K562 (cell line): Measurements from ENCODE around the gene IRF6. TPM values are rescaled to one million over a fixed set of nuclear protein-coding genes. Genes with fewer than 3 reads are reported as not detected.
A peak's percentile ranks its signal among the peaks of the same experiment; 100 is the strongest.

Experiments used
- ATAC-seq: fragments of 200-7000 bp; cut with Tn5 transposase; 3 replicates; pipeline ENCODE4 v1.9.1; 2020; ENCODE audit warnings: moderate library complexity
- BruUV-seq: library from RNA; stranded (reverse); fragments of 400-500 nt; replicated peaks from 2 replicates; lab custom pipeline; 2021; lab: Mats Ljungman, UMichigan
- CTCF ChIA-PET: fragments of 300-600 bp; formaldehyde crosslinking; extraction: SDS; loops from one replicate; lab custom pipeline; 2021; ENCODE audit warnings: low intra/inter-chr PET ratio; lab: Yijun Ruan, JAX
- POLR2A ChIA-PET: fragments of 300-600, 350-650 bp; sonication (Branson Sonifier 250); formaldehyde crosslinking; extraction: SDS; loops from one replicate; lab custom pipeline; 2021; ENCODE audit warnings: antibody characterized with exemption, inconsistent platforms; lab: Yijun Ruan, JAX
- DNase-seq, 4 experiments: peaks; one replicate each; pipeline versions ENCODE4 v3.0.0 to v3.0.0-alpha.2; 2011 to 2018; ENCODE audit warnings: low spot score in 3 of 4, mixed read lengths in 3 of 4; ENCODE audit errors: extremely low read depth in 1 of 4
- FAIRE-seq: peaks from 2 replicates; lab custom pipeline; 2011; peaks lifted over from hg19 to GRCh38; lab: Jason Lieb, UNC
- H2AFZ ChIP-seq: 2 replicates; pipeline ENCODE4 v1.6.0; 2011; ENCODE audit warnings: low read depth, low read length, control low read depth, inconsistent platforms
- H3K27ac ChIP-seq: fragments of 200-600 bp; 3 replicates; pipeline ENCODE4 v1.8.0; 2011; ENCODE audit warnings: low read depth, mild to moderate bottlenecking, control low read depth, inconsistent platforms, low read length, moderate library complexity, mixed read lengths; ENCODE audit errors: extremely low read depth
- H3K27me3 ChIP-seq, 2 experiments: fragments of 300-600 bp in 1 of 2; 2 replicates in 1 of 2; 3 replicates in 1 of 2; pipeline versions ENCODE4 v1.6.0 to v1.8.0; 2011; ENCODE audit warnings: inconsistent platforms in 2 of 2, low read length in 2 of 2, mild to moderate bottlenecking in 1 of 2, mixed read lengths in 1 of 2, moderate library complexity in 1 of 2; ENCODE audit not compliant: control insufficient read depth in 2 of 2, insufficient read depth in 2 of 2
- H3K36me3 ChIP-seq: fragments of 300-600 bp; 3 replicates; pipeline ENCODE4 v1.8.0; 2011; ENCODE audit warnings: mild to moderate bottlenecking, low read length, inconsistent platforms; ENCODE audit not compliant: control insufficient read depth, insufficient read depth
- H3K4me1 ChIP-seq, 2 experiments: fragments of 200-600 bp in 1 of 2; replicated peaks in 1 of 2; 2 replicates in 1 of 2; 3 replicates in 1 of 2; pipeline versions ENCODE4 v1.5.1 to v1.8.0; 2011; ENCODE audit warnings: inconsistent platforms in 2 of 2, low read length in 2 of 2, mild to moderate bottlenecking in 1 of 2, mixed read lengths in 1 of 2, moderate library complexity in 1 of 2; ENCODE audit not compliant: control insufficient read depth in 2 of 2, insufficient read depth in 2 of 2
- H3K4me2 ChIP-seq: 2 replicates; pipeline ENCODE4 v1.6.1; 2011; ENCODE audit warnings: low read length, control low read depth, inconsistent platforms, mixed read lengths; ENCODE audit not compliant: insufficient read depth
- H3K4me3 ChIP-seq: fragments of 200-600 bp; sonication (generic), shearing (Covaris generic); 2 replicates; pipeline ENCODE4 v1.5.1; 2016; ENCODE audit warnings: control low read depth, inconsistent platforms
- H3K79me2 ChIP-seq: fragments of 200-600 bp; 3 replicates; pipeline ENCODE4 v1.8.0; 2011; ENCODE audit warnings: low read length, inconsistent platforms; ENCODE audit not compliant: control insufficient read depth, insufficient read depth
- H3K9ac ChIP-seq, 2 experiments: 2 replicates each; pipeline versions ENCODE4 v1.6.0 to v1.6.1; 2011; ENCODE audit warnings: low read depth in 2 of 2, low read length in 2 of 2, control low read depth in 1 of 2, inconsistent platforms in 1 of 2, mild to moderate bottlenecking in 1 of 2, mixed read lengths in 1 of 2; ENCODE audit not compliant: insufficient read depth in 1 of 2
- H3K9me1 ChIP-seq: one replicate; pipeline ENCODE4 v1.6.0; 2011; ENCODE audit warnings: inconsistent platforms, mild to moderate bottlenecking, low read length, moderate library complexity; ENCODE audit not compliant: control insufficient read depth, insufficient read depth
- H3K9me3 ChIP-seq: replicated peaks from 2 replicates; pipeline ENCODE4 v1.5.1; 2011; ENCODE audit warnings: low read depth, low read length, inconsistent platforms; ENCODE audit not compliant: control insufficient read depth, insufficient read depth
- H4K20me1 ChIP-seq: replicated peaks from 2 replicates; pipeline ENCODE4 v1.6.1; 2011; ENCODE audit warnings: low read length, inconsistent platforms, mixed read lengths; ENCODE audit not compliant: control insufficient read depth, insufficient read depth
- BCL6 ChIP-seq: fragments of 250-450 bp; sonication (Bioruptor Pico); IDR thresholded peaks from 2 replicates; pipeline ENCODE4 v1.4.0; 2020
- DPF2 ChIP-seq: fragments of 450-650 bp; IDR thresholded peaks from 2 replicates; pipeline ENCODE4 v1.6.1; 2016
- E2F4 ChIP-seq: sonication (generic); formaldehyde crosslinking; IDR thresholded peaks from 2 replicates; pipeline ENCODE4 v1.8.0; 2022; ENCODE audit warnings: mild to moderate bottlenecking, low read depth, missing genetic modification reagents
- GTF2E2 ChIP-seq: fragments of 200-800 bp; sonication (Bioruptor generic); IDR thresholded peaks from 2 replicates; pipeline ENCODE4 v1.6.1; 2016; ENCODE audit warnings: missing genetic modification characterization, missing compliant biosample characterization
- HEY1 ChIP-seq: fragments of 250-450 bp; sonication (Bioruptor Pico); IDR thresholded peaks from 2 replicates; pipeline ENCODE4 v1.5.0; 2020; ENCODE audit warnings: mild to moderate bottlenecking, moderate library complexity, borderline replicate concordance
- MCM5 ChIP-seq: fragments of 450-650 bp; IDR thresholded peaks from 2 replicates; pipeline ENCODE4 v1.6.1; 2016; ENCODE audit warnings: low read depth
- NFIC ChIP-seq: fragments of 450-650 bp; IDR thresholded peaks from 2 replicates; pipeline ENCODE4 v1.6.1; 2017; ENCODE audit warnings: mild to moderate bottlenecking, inconsistent platforms
- NFIX ChIP-seq: fragments of 250-450 bp; sonication (Bioruptor Pico); IDR thresholded peaks from 2 replicates; pipeline ENCODE4 v1.4.0; 2020; ENCODE audit warnings: low read depth, mild to moderate bottlenecking, moderate library complexity
- SRSF1 ChIP-seq: fragments of 200-400 bp; formaldehyde crosslinking; IDR thresholded peaks from 2 replicates; pipeline ENCODE4 v1.6.1; 2017; ENCODE audit warnings: mild to moderate bottlenecking, low read depth, low read length, moderate library complexity
- ZFX ChIP-seq: sonication (generic); formaldehyde crosslinking; IDR thresholded peaks from 2 replicates; pipeline ENCODE4 v1.8.0; 2022; ENCODE audit warnings: mild to moderate bottlenecking, missing genetic modification reagents, moderate library complexity
- ZNF316 ChIP-seq: fragments of 450-650 bp; IDR thresholded peaks from 2 replicates; pipeline ENCODE4 v1.6.1; 2016
- WGBS: fragments of 100-300 bp; shearing (Covaris generic); methylation state at CpG from one replicate; pipeline ENCODE4 v1.1.6; 2016; ENCODE audit warnings: low coverage, mixed read lengths; ENCODE audit not compliant: insufficient coverage; ENCODE audit errors: missing lambda C conversion rate; 5-methylcytosine and 5-hydroxymethylcytosine counted together
- in situ Hi-C: fragments of 300-500 bp; cut with MboI; formaldehyde crosslinking; loops from 4 replicates; pipeline ENCODE4 v1.15.0; 2018; ENCODE audit warnings: inconsistent platforms, mixed read lengths
- intact Hi-C: fragments of 100-400 bp; cut with micrococcal nuclease; formaldehyde crosslinking; loops from 2 replicates; pipeline ENCODE4 v1.14.2; 2022
- polyA plus RNA-seq, 8 experiments: library from polyadenylated mRNA; depleted of rRNA in 4 of 8; stranded (reverse) in 5 of 8; unstranded in 3 of 8; fragments of >200 nt; fragmentation: Nextera tagmentation in 2 of 8; fragmentation: Illumina TruSeq in 1 of 8; extraction: Ambion mirVana in 2 of 8; extraction: Trizol in 1 of 8; gene quantifications; 2 replicates each; pipeline versions ENCODE4 v1.2.1 to v1.2.3, GENCODE V29; 2011 to 2014; ENCODE audit warnings: inconsistent platforms in 1 of 8, missing spikeins in 1 of 8
- total RNA-seq, 7 experiments: library from RNA; depleted of rRNA in 6 of 7; stranded (reverse); fragments of >200 nt in 6 of 7; fragmentation: Illumina TruSeq in 2 of 7; extraction: Trizol in 2 of 7; gene quantifications; 2 replicates each; pipeline versions ENCODE4 v1.2.1 to v1.2.3, GENCODE V29; 2011 to 2021; ENCODE audit warnings: low replicate concordance in 1 of 7
- TF ChIP-seq, protein P1 (sequence below): sonication (generic); formaldehyde crosslinking; IDR thresholded peaks from 2 replicates; pipeline ENCODE4 v1.8.0; 2022; ENCODE audit warnings: missing genetic modification reagents, mild to moderate bottlenecking, borderline replicate concordance
- TF ChIP-seq, protein P2 (sequence below): fragments of 250-450 bp; sonication (Bioruptor Pico); IDR thresholded peaks from 2 replicates; pipeline ENCODE4 v1.8.0; 2021; ENCODE audit warnings: mild to moderate bottlenecking, moderate library complexity
- TF ChIP-seq, protein P3 (sequence below), 3 experiments: fragments of 200-800 bp in 1 of 3; fragments of 250-450 bp in 1 of 3; fragments of 450-650 bp in 1 of 3; sonication (Bioruptor Pico) in 1 of 3; sonication (Bioruptor generic) in 1 of 3; formaldehyde crosslinking in 1 of 3; IDR thresholded peaks; 2 replicates each; pipeline versions ENCODE4 v1.6.1 to v1.8.0; 2016 to 2022; ENCODE audit warnings: mild to moderate bottlenecking in 2 of 3, missing genetic modification characterization in 2 of 3, missing compliant biosample characterization in 1 of 3, moderate library complexity in 1 of 3

The IRF6 gene
- total and polyA plus RNA-seq, 9 of the 15 experiments (the other 6 are each of a cell fraction or from before 2014, with no cell fraction given) = 0.03 to 0.65 (median 0.17) TPM

DNA sequence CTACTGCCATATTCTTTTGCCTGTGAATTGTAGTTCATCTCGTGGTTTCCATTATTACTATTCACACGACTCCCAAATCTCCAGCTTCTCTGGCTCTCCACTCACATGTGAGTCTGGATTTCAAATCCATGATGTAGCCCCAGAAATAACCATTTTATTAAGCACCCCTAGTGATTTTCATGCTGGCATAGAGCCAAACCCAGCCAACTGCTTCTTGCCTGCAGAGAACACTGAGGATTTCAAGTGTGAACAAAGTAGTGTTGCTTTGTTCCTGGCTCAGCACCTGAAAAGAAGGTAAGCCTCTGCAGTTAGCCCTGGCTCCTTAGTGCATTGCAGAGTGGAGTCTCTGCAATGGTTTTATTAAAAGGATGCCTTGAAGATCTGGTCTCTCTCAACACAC lies 47.7 kb upstream of the IRF6 start:
- ATAC-seq (no peak), FAIRE-seq (no peak), DNase-seq (no peak)
- CTCF ChIA-PET = interaction anchor here (0.7 kb wide), 1 partner anchor 1912 kb away, joined by 3 read pairs; no protein-coding TSS in a partner anchor
- in situ Hi-C loops = loop anchor here (10.0 to 25.0 kb wide), 2 partner anchors 461 to 1284 kb away; partner anchors contain the start of gene KCNH1
- Histone ChIP-seq H3K36me3 (peaks cover 57% of the 10 kb centered on the region), H3K4me1 (no peaks in the 10 kb centered on the region), H2AFZ (no peak overlapping the region), H3K79me2 (no peaks in the 10 kb centered on the region; the same call in 2 of the 3 replicates), H3K27ac (no peak overlapping the region), H3K9me3 (no peaks in the 10 kb centered on the region), H3K9ac (no peak overlapping the region), H3K9me1 (no peaks in the 10 kb centered on the region), H3K4me3 (no peak overlapping the region), H3K4me2 (no peak overlapping the region), H3K27me3 (no peaks in the 10 kb centered on the region), H4K20me1 (no peaks in the 10 kb centered on the region)
- WGBS = 91% methylated on average over 2 of the region's 2 CpGs
- intact Hi-C loops = no loop called here
- POLR2A ChIA-PET = no interaction called here
- TF ChIP-seq BCL6 (CRISPR knock-in tag) = no peak
- TF ChIP-seq, protein P1, sequence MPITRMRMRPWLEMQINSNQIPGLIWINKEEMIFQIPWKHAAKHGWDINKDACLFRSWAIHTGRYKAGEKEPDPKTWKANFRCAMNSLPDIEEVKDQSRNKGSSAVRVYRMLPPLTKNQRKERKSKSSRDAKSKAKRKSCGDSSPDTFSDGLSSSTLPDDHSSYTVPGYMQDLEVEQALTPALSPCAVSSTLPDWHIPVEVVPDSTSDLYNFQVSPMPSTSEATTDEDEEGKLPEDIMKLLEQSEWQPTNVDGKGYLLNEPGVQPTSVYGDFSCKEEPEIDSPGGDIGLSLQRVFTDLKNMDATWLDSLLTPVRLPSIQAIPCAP (CRISPR knock-in tag) = no peak
- peak; percentile 86 for TF ChIP-seq NFIC
- no peak for TF ChIP-seq ZFX (CRISPR knock-in tag)
- TF ChIP-seq ZNF316 = no peak
- TF ChIP-seq DPF2 = no peak
- TF ChIP-seq NFIX (CRISPR knock-in tag) = peak; percentile 63
- TF ChIP-seq MCM5 = no peak
- no peak for TF ChIP-seq E2F4 (CRISPR knock-in tag)
- TF ChIP-seq, protein P2, sequence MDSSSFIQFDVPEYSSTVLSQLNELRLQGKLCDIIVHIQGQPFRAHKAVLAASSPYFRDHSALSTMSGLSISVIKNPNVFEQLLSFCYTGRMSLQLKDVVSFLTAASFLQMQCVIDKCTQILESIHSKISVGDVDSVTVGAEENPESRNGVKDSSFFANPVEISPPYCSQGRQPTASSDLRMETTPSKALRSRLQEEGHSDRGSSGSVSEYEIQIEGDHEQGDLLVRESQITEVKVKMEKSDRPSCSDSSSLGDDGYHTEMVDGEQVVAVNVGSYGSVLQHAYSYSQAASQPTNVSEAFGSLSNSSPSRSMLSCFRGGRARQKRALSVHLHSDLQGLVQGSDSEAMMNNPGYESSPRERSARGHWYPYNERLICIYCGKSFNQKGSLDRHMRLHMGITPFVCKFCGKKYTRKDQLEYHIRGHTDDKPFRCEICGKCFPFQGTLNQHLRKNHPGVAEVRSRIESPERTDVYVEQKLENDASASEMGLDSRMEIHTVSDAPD (CRISPR knock-in tag) = no peak
- TF ChIP-seq SRSF1 = no peak
- TF ChIP-seq, protein P3, sequence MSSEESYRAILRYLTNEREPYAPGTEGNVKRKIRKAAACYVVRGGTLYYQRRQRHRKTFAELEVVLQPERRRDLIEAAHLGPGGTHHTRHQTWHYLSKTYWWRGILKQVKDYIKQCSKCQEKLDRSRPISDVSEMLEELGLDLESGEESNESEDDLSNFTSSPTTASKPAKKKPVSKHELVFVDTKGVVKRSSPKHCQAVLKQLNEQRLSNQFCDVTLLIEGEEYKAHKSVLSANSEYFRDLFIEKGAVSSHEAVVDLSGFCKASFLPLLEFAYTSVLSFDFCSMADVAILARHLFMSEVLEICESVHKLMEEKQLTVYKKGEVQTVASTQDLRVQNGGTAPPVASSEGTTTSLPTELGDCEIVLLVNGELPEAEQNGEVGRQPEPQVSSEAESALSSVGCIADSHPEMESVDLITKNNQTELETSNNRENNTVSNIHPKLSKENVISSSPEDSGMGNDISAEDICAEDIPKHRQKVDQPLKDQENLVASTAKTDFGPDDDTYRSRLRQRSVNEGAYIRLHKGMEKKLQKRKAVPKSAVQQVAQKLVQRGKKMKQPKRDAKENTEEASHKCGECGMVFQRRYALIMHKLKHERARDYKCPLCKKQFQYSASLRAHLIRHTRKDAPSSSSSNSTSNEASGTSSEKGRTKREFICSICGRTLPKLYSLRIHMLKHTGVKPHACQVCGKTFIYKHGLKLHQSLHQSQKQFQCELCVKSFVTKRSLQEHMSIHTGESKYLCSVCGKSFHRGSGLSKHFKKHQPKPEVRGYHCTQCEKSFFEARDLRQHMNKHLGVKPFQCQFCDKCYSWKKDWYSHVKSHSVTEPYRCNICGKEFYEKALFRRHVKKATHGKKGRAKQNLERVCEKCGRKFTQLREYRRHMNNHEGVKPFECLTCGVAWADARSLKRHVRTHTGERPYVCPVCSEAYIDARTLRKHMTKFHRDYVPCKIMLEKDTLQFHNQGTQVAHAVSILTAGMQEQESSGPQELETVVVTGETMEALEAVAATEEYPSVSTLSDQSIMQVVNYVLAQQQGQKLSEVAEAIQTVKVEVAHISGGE (CRISPR knock-in tag; IDR thresholded peaks at IDR 0.05) = no peak
- TF ChIP-seq GTF2E2 (tag) = no peak
- TF ChIP-seq HEY1 = no peak
- BruUV-seq = no TSS peak
